Limb (tissue), 2 donors: Measurements from ENCODE around the gene ZNF700.
"Not testable (repeated sequence)": the region's sequence is repeated elsewhere in the genome, so short reads cannot be mapped to it uniquely, and the experiment has no call there.

ENCODE experiments used
- DNase-seq, 2 donors: peaks; one replicate each; pipeline ENCODE4 v3.0.0-alpha.2; 2016; ENCODE audit errors: extremely low spot score in 2 of 2

ZNF700 gene

DNA sequence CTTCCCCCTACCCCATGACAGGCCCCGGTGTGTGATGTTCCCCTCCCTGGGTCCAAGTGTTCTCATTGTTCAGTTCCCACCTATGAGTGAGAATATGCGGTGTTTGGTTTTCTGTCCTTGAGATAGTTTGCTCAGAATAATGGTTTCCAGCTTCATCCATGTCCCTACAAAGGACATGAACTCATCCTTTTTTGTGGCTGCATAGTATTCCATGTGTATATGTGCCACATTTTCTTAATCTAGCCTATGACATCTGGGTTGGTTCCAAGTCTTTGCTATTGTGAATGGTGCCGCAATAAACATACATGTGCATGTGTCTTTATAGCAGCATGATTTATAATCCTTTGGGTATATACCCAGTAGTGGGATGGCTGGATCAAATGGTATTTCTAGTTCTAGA lies 13.5 kb downstream of the ZNF700 start:
- not testable (repeated sequence) for DNase-seq

DNA sequence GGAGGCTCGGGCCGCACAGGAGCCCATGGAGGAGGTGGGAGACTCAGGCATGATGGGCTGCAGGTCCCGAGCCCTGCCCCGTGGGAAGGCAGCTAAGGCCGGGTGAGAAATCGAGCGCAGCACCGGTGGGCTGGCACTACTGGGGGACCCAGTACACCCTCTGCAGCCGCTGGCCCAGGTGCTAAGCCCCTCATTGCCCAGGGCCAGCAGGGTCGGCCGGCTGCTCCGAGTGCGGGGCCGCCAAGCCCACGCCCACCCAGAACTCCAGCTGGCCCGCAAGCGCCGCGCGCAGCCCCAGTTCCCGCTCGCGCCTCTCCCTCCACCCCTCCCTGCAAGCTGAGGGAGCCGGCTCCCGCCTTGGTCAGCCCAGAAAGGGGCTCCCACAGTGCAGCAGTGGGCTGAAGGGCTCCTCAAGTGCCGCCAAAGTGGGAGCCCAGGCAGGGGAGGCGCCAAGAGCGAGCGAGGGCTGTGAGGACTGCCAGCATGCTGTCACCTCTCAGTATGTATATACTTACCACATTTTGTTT lies 16.5 kb downstream of the ZNF700 start:
- not testable (repeated sequence) for DNase-seq

DNA sequence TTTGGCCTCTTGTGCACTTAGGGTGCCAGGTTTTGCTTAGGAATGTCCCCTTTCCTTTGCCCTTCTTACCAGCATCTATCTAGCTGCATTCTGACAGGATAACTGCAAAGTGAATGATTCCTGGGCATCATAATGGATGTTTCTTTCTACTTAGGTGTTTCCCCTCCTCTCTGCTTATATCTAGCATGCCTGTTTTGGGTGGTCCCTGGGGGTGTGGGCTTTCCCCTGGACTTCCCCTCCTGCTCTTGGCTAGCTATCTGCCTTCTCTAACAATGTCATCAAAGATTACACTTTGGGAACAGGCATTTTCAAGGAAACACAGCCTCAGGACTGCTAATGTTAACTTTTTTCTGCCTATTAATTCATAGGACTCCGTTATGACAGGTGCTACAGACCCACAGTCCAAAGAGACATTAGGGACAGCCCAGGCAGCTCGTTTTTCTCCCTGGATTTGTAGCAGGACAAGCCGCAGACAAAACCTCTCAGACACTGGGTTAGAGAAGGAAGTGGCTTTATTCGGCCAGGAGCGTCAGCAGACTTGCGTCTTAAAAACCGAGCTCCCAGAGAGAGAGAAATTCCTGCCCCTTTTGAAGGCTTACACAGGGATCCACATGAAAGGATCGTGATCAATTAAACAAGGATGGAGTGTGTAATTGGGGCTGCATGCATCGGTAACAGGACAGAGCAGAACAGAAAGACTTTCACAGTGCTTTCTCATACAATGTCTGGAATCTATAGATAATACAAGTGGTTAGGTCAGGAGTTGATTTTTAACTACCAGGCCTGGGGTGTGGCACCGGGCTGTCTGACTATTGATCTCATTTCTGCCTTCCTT lies 17.3 kb downstream of the ZNF700 start:
- no peak for DNase-seq

DNA sequence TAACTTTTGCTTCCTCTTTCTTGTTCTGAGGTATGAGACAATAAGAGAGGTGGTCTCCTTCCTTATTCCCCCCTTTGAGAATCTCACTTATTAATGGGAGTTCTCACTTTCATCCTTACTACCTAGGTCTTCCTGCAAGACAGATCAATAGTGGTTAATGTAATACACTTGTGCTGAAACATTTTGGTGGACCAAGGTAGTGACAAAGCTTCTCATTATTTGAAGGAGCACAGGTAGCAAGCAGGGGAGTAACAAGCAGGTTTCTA lies 17.9 kb downstream of the ZNF700 start:
- no peak for DNase-seq

DNA sequence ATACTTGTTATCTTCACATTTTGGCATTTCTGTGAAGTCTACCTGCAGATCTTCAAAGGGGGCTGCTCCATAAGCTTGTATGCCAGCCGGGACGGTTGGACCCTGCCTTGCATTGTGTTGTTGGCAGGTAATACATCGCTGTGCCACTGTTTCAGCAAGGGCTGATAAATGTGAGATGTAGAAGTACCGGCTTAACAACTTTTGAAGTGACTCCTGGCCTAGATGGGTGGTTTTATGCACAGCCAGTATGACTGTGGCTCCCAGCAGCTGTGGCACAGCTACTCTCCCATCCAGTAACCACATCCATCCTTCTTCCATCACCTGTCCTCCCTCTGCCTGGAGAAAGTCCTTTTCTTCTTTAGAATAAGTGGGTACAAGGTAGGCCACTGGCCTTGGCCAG lies 19.7 kb downstream of the ZNF700 start:
- no peak for DNase-seq

DNA sequence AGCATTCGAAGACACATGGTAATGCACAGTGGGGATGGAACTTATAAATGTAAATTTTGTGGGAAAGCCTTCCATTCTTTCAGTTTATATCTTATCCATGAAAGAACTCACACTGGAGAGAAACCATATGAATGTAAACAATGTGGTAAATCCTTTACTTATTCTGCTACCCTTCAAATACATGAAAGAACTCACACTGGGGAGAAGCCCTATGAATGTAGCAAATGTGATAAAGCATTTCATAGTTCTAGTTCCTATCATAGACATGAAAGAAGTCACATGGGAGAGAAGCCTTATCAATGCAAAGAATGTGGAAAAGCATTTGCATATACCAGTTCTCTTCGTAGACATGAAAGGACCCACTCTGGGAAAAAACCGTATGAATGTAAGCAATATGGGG lies 23.7 kb downstream of the ZNF700 start:
- DNase-seq, result no peak

DNA sequence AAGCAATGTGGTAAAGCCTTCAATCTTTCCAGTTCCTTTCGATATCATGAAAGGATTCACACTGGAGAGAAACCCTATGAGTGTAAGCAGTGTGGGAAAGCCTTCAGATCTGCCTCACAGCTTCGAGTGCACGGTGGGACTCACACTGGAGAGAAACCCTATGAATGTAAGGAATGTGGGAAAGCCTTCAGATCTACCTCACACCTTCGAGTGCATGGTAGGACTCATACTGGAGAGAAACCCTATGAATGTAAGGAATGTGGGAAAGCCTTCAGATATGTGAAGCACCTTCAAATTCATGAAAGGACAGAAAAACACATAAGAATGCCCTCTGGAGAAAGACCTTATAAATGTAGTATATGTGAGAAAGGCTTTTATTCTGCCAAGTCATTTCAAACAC lies 24.3 kb downstream of the ZNF700 start:
- DNase-seq, result no peak

DNA sequence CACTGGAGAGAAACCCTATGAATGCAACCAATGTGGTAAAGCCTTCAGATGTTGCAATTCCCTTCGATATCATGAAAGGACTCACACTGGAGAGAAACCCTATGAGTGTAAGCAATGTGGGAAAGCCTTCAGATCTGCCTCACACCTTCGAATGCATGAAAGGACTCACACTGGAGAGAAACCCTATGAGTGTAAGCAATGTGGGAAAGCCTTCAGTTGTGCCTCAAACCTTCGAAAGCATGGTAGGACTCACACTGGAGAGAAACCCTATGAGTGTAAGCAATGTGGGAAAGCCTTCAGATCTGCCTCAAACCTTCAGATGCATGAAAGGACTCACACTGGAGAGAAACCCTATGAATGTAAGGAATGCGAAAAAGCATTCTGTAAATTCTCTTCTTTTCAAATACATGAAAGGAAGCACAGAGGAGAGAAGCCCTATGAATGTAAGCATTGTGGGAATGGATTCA lies 24.7 kb downstream of the ZNF700 start:
- not testable (repeated sequence) for DNase-seq

DNA sequence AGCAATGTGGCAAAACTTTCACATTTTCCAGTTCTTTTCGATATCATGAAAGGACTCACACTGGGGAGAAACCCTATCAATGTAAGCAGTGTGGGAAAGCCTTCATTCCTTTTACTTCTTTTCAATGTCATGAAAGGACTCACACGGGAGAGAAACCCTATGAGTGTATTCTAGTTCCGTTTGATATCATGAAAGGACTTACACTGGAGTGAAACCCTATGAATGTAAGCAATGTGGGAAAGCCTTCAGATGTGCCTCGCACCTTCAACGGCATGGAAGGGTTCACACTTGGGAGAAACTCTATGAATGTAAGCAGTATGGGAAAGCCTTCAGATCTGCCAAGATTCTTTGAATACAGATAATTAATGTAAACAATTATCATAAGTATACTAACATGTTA lies 25.4 kb downstream of the ZNF700 start:
- no peak for DNase-seq

DNA sequence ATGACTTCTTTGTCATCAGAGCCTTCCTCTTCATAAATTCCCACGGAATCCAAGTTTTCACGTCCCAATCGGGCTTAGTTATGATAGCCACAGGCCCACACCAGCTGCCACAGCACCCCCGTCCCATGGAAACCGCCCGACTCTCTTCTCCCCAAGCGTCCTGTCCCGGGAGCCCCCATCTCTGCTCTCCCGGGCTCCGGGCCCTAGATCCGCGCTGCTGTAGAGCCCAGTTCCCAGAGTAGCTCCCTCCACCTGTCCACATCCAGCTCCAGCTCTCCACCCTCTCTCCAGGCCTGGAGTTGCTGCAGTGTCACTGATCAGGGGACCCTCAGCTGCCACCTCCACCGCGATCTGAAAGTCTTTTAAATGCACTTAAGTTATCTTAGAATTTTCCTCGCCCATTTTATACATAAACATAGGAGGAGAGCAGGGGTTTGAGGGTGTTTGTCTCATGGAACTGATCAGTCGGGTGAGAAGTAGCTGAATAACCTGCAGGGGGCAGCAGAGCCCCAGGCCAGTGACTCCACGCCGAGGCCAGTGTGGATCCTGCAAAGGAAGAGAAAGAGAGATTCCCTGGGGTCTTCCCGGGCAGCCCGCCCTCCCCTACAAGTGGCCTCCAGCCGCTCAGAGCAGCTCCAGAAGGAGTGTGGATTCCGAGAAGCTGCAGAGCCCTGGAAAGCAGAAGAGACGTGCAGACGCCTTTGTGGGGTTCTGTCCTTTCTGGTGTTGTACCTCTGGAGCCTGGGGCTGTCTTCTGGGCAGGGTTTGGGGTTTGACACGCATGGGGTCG lies 38.9 kb downstream of the ZNF700 start:
- peak; percentile 83 to 91 for DNase-seq

DNA sequence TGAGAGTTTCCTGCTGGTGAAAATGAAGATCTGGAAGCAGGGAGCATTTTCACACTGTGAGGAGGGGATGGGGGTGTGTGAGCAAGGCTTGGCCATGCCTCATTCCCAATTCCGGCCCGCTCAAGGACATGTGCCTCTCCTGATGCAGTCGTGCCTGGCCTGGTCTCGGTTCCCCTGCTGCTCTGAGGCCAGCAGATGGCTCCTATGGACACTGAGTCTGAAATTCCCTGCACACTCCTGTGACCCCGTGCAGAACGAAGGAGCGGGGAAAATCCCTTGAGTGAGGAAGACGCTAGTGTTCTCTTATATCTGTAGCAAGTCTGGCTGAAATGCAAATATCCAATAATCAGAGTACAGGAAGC lies 39.6 kb downstream of the ZNF700 start:
- DNase-seq, result no peak

DNA sequence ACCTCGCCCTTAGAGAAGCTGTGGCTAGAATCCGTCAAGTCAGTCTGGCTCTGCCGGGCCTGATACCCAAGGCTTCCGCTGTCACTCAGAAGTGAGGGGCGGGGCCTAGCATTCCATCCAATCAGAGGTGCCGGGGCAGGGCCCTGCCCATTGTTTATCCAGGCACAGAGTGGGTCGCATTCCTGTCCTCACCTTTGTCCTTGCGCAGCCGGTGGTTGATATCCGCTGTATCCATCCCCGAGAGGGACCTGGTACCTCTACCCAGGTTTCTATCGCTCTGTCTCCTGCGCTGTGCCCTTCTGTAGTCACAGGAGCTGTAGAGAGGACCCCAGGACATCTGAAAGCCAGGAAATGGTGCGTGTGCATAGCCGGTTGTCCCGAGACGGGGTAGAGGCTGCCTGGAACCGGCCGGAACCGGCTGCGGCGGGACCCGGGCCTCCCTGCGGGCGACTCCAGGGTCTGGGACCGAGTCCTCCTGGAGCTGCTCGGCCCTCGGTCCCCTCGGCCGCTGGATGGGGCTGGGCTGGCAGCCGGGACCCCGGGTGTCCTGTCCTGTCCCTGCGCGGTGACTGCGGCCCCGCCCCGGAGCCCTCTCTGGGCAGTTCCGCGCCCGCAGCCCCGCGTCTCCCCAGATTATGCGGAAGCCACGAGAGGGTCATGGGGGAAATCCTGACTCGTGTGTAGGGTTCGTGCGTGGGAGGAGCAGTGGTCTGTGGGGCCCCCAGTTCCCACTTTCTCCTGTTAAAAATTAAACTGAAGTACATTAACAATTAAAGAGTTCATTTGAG lies 40.1 kb downstream of the ZNF700 start, which contains the start of gene ZNF763:
Gene ZNF763 (plus strand): TSS at position 183 of the 788 bp plus-strand sequence. CDS start 169 bp downstream, at position 352.
- DNase-seq, result peak; percentile 87 to 92

DNA sequence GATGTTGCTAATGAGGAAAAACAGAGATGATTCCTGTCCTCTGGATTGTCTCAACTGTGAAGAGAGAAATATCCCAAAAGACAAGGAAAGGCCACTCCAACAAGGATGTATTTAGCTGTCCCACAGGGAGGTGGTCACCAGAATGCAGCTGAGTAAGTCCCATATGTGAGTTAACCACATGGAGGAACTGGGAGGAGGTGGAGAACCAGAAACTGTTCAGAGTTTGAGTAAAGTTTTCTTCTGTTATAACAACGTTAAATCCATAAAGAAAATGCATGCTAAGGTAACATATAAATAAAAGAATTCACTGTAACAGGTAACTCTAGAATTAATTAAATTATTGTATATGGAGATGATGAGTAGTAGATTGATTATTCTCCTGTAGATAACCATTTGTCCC lies 45.3 kb downstream of the ZNF700 start:
- DNase-seq, result no peak

DNA sequence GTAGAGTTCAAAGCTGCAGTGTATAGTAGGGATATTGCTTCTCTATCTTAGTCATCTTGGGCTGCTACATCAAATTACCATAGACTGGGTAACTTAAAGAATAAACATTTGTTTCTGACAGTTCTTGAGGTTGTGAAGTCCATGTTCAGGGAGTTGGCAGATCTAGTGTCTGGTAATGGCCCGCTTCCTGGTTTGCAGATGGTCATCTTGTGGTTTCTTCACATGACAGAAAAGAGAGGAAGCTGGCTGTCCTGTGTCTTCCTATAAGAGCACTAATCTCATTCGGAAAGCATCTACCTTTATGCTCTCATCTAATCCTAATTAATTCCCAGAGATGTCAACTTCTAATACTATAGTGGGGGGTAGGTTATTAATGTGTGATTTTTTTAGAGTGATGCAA lies 46.1 kb downstream of the ZNF700 start:
- no peak for DNase-seq

DNA sequence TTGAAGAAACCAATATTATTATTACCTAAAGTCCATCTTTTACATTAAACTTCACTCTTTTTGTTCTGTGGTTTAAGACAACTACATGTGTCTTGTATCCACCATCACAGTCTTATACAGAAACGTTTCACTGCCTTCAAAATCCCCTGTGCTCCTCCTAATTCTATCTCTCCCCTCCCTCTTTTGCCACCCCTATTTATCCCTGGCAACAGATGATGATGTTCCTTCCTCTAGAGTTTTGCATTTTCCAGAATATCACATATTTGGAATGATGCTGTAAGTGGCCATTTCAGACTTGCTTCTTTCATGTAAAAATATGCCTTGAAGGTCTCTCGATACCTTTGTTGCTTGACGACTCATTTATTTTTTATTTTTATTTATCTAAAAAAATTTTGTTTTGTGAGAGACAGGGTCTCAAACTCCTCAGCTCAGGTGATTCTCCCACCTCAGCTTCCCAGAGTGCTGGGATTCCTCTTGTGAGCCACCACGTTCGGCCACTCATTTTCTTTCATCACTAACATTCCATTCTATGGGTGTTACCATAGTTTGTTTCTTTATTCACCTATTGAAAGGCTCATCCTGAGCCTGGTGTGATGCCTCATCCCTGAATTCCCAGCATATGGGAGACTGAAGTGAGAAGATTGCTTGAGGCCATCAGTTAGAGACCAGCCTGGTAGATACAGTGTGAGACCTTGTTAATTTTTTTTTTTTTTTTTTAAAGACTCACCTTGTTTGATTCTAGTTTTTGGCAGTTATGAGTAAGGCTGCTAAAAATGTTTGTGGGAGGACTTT lies 48.3 kb downstream of the ZNF700 start:
- no peak for DNase-seq

DNA sequence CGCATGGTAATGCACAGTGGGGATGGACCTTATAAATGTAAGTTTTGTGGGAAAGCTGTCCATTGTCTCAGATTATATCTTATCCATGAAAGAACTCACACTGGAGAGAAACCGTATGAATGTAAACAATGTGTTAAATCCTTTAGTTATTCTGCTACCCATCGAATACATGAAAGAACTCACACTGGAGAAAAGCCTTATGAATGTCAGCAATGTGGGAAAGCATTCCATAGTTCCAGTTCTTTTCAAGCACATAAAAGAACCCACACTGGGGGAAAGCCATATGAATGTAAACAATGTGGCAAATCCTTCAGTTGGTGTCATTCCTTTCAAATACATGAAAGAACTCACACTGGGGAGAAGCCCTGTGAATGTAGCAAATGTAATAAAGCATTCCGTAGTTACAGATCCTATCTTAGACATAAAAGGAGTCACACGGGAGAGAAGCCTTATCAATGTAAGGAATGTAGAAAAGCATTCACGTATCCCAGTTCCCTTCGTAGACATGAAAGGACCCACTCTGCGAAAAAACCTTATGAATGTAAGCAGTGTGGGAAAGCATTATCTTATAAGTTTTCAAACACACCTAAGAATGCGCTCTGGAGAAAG lies 53.7 kb downstream of the ZNF700 start:
- DNase-seq, result no peak

DNA sequence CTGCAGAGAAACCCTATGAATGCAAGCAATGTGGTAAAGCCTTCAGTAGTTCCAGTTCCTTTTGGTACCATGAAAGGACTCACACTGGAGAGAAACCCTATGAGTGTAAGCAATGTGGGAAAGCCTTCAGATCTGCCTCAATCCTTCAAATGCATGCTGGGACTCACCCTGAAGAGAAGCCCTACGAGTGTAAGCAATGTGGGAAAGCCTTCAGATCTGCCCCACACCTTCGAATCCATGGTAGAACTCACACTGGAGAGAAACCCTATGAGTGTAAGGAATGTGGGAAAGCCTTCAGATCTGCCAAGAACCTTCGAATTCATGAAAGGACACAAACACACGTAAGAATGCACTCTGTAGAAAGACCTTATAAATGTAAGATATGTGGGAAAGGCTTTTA lies 54.6 kb downstream of the ZNF700 start:
- no peak for DNase-seq

DNA sequence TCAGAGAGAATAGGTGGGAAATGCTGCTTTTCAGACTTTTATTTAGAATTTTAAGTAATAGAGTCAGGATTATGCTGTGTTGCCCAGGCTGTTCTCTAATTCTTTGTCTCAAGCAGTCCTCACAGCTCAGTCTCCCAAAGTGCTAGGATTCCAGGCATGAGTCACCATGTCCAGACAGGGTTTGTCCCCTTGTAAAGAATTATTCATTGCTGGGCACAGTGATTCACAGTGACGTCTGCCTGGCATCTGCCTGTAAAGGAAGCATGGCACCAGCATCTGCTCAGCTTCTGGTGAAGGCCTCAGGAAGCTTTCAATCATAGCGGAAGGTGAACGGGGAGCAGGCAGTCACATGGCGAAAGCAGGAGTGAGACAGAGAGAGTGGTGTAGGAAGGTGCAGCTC lies 57.6 kb downstream of the ZNF700 start:
- no peak for DNase-seq

DNA sequence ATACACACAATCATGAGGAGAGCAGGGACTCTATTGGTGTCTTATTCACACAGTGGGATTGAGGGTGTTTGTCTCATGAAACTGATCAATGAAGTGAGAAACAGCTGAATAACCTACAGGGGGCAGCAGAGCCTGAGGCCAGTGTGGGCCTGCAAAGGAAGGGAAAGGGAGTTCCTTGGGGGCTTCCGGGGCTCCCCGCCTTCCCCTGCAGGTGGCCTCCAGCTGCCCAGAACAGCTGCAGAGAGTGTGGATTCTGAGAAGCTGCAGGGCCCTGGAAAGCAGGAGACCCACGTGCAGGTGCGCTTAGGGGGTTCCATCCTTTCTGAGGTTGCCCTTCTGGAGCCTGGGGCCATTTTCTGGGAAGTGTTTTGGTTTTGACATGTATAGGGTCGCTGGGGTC lies 60.1 kb downstream of the ZNF700 start:
- no peak for DNase-seq

DNA sequence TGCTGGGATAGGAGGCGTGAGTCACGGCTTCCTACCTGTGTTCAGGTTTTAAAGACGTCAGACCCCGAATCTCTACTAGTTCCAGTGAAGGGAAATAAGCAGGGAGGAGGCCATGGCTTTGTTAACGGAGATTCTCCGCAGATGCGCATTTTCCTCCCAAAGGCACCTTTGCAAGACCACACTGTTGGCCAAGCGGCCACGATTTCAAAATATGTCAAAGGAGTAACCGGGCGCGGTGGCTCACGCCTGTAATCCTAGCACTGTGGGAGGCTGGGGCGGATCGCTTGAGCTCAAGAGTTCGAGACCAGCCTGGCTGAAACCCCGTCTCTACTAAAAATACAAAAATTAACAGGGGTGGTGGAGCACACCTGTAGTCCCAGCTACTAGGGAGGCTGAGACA lies 61.8 kb downstream of the ZNF700 start:
- DNase-seq, result no peak
